GM10266 (cell line): ENCODE data around the gene STPG2.

Source experiments
- DNase-seq: peaks from one replicate; pipeline ENCODE4 v3.0.0; 2012; ENCODE audit errors: extremely low spot score
- CTCF ChIP-seq: IDR thresholded peaks from 2 replicates; pipeline ENCODE4 v1.5.1; 2012; ENCODE audit warnings: mild to moderate bottlenecking, low read depth; ENCODE audit not compliant: control insufficient read depth, insufficient read depth; ENCODE audit errors: missing control alignments

The STPG2 gene

GRCh38 chr4:97836662-97837061, 306.6 kb downstream of the STPG2 start:
- no peak for TF ChIP-seq CTCF
- no peak for DNase-seq

GRCh38 chr4:97828646-97829045, 314.6 kb downstream of the STPG2 start:
- DNase-seq: no peak
- TF ChIP-seq CTCF: no peak

- no peak for TF ChIP-seq CTCF
These were observed 324.0 kb downstream of the STPG2 start for GRCh38 chr4:97819294-97819693.

GRCh38 chr4:97812768-97813167, 330.5 kb downstream of the STPG2 start:
- no peak for DNase-seq
- no peak for TF ChIP-seq CTCF

More at GRCh38 chr4:97819294-97819693, 324.0 kb downstream of the STPG2 start:
- DNase-seq: no peak

- no peak for DNase-seq
- TF ChIP-seq CTCF: no peak
These were observed 356.9 kb downstream of the STPG2 start for GRCh38 chr4:97786306-97786920.

GRCh38 chr4:97778174-97778573, 365.1 kb downstream of the STPG2 start:
- no peak for DNase-seq
- TF ChIP-seq CTCF: no peak

- no peak for TF ChIP-seq CTCF
These were observed 368.8 kb downstream of the STPG2 start for GRCh38 chr4:97774347-97774989.

More at GRCh38 chr4:97774347-97774989, 368.8 kb downstream of the STPG2 start:
- no peak for DNase-seq
